B cell (primary cell): ENCODE results near the gene FBLN7.

Experiments
- CTCF ChIP-seq: fragments of 200-600 bp; IDR thresholded peaks from one replicate; pipeline ENCODE4 v1.8.0; 2022; ENCODE audit warnings: antibody characterized with exemption, mild to moderate bottlenecking
- EZH2 ChIP-seq: IDR thresholded peaks from 2 replicates; pipeline ENCODE4 v1.6.1; 2012; ENCODE audit warnings: borderline replicate concordance, low read depth, mild to moderate bottlenecking, moderate library complexity, low read length; ENCODE audit not compliant: insufficient read depth, poor library complexity, severe bottlenecking

GRCh38 chr2:112138159-112139032, at the start of gene FBLN7:
- TF ChIP-seq CTCF = no peak
- TF ChIP-seq EZH2 = no peak
